ENCODE data around the gene VSX1. TPM values are rescaled to one million over a fixed set of nuclear protein-coding genes. Genes with fewer than 3 reads are reported as not detected.

The VSX1 gene
- total and polyA plus RNA-seq, 4 donors: 0.03 to 0.08 TPM; not detected in 2

DNA sequence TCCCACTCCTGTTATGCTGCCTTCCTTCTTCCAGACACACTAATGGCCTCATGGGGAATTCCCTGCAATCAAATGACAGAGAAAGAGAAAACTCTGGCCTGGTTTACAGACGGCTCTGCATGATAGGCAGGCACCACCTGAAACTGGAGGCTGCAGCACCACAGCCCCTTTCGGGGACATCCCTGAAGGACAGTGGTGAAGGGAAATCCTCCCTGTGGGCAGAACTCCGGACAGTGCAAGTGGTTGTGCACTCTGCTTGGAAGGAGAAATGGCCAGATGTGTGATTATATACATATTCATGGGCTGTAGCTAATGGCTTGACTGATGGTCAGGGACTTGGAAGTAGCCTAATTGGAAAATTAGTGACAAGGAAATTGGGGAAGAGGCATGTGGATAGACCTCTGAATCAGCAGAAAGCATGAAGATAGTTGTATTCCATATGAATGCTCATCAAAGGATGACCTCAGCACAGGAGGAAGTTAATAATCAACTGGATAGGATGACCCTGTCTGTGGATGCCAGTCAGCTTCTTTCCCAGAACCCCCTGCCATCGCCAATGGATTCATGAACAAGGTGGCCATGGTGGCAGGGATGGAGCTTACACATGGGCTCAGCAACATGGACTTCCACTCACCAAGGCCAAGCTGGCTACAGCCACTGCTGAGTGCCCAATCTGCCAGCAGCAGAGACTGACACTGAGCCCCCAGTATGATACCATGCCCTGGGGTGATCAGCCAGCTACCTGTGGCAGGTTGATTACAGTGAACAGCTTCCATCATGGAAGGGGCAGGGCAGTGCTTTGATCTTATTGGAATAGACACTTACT lies 44.5 kb upstream of the VSX1 start:
- no peaks in the 10 kb centered on the region for H3K27me3 ChIP-seq (ENCODE audit: control insufficient read depth in 4 of 4, insufficient read depth in 4 of 4, low read length in 3 of 4)
- WGBS: 84% methylated on average over 4 of the region's 4 CpGs
- no peaks in the 10 kb centered on the region for H3K4me1 ChIP-seq (ENCODE audit: control insufficient read depth in 4 of 4, insufficient read depth in 4 of 4, low read length in 3 of 4)
- H3K9me3 ChIP-seq (ENCODE audit: control insufficient read depth in 4 of 4, low read length in 3 of 4): no peaks in the 10 kb centered on the region
- no peaks in the 10 kb centered on the region for H3K36me3 ChIP-seq (ENCODE audit: control insufficient read depth in 4 of 4, insufficient read depth in 3 of 4, low read depth in 1 of 4, low read length in 3 of 4)
- no peak for DNase-seq (ENCODE audit: low spot score)
- no peak overlapping the region for H3K27ac ChIP-seq (ENCODE audit: low read depth in 1 of 2, low read length in 2 of 2)
- no peak overlapping the region for H3K9ac ChIP-seq (ENCODE audit: low read depth in 1 of 2, low read length in 2 of 2)
- TF ChIP-seq, protein P1, sequence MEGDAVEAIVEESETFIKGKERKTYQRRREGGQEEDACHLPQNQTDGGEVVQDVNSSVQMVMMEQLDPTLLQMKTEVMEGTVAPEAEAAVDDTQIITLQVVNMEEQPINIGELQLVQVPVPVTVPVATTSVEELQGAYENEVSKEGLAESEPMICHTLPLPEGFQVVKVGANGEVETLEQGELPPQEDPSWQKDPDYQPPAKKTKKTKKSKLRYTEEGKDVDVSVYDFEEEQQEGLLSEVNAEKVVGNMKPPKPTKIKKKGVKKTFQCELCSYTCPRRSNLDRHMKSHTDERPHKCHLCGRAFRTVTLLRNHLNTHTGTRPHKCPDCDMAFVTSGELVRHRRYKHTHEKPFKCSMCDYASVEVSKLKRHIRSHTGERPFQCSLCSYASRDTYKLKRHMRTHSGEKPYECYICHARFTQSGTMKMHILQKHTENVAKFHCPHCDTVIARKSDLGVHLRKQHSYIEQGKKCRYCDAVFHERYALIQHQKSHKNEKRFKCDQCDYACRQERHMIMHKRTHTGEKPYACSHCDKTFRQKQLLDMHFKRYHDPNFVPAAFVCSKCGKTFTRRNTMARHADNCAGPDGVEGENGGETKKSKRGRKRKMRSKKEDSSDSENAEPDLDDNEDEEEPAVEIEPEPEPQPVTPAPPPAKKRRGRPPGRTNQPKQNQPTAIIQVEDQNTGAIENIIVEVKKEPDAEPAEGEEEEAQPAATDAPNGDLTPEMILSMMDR (IDR thresholded peaks at IDR 0.05; ENCODE audit: low read depth, low read length, missing input control): no peak
- no peak for TF ChIP-seq RXRA (IDR thresholded peaks at IDR 0.05)
- TF ChIP-seq, protein P2, sequence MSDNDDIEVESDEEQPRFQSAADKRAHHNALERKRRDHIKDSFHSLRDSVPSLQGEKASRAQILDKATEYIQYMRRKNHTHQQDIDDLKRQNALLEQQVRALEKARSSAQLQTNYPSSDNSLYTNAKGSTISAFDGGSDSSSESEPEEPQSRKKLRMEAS (IDR thresholded peaks at IDR 0.05): no peak
- no peak for TF ChIP-seq HNF4A (conservative IDR thresholded peaks at IDR 0.05)
- no peak for TF ChIP-seq TAF1 (conservative IDR thresholded peaks at IDR 0.05)
- no peak for TF ChIP-seq GABPA (IDR thresholded peaks at IDR 0.05 in 1 of 2, conservative IDR thresholded peaks at IDR 0.05 in 1 of 2)
- TF ChIP-seq FOXA2 (IDR thresholded peaks at IDR 0.05): no peak
- TF ChIP-seq, protein P3, sequence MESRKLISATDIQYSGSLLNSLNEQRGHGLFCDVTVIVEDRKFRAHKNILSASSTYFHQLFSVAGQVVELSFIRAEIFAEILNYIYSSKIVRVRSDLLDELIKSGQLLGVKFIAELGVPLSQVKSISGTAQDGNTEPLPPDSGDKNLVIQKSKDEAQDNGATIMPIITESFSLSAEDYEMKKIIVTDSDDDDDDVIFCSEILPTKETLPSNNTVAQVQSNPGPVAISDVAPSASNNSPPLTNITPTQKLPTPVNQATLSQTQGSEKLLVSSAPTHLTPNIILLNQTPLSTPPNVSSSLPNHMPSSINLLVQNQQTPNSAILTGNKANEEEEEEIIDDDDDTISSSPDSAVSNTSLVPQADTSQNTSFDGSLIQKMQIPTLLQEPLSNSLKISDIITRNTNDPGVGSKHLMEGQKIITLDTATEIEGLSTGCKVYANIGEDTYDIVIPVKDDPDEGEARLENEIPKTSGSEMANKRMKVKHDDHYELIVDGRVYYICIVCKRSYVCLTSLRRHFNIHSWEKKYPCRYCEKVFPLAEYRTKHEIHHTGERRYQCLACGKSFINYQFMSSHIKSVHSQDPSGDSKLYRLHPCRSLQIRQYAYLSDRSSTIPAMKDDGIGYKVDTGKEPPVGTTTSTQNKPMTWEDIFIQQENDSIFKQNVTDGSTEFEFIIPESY (IDR thresholded peaks at IDR 0.05): no peak
- TF ChIP-seq, protein P4, sequence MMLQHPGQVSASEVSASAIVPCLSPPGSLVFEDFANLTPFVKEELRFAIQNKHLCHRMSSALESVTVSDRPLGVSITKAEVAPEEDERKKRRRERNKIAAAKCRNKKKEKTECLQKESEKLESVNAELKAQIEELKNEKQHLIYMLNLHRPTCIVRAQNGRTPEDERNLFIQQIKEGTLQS (IDR thresholded peaks at IDR 0.05): no peak
- TF ChIP-seq, protein P5, sequence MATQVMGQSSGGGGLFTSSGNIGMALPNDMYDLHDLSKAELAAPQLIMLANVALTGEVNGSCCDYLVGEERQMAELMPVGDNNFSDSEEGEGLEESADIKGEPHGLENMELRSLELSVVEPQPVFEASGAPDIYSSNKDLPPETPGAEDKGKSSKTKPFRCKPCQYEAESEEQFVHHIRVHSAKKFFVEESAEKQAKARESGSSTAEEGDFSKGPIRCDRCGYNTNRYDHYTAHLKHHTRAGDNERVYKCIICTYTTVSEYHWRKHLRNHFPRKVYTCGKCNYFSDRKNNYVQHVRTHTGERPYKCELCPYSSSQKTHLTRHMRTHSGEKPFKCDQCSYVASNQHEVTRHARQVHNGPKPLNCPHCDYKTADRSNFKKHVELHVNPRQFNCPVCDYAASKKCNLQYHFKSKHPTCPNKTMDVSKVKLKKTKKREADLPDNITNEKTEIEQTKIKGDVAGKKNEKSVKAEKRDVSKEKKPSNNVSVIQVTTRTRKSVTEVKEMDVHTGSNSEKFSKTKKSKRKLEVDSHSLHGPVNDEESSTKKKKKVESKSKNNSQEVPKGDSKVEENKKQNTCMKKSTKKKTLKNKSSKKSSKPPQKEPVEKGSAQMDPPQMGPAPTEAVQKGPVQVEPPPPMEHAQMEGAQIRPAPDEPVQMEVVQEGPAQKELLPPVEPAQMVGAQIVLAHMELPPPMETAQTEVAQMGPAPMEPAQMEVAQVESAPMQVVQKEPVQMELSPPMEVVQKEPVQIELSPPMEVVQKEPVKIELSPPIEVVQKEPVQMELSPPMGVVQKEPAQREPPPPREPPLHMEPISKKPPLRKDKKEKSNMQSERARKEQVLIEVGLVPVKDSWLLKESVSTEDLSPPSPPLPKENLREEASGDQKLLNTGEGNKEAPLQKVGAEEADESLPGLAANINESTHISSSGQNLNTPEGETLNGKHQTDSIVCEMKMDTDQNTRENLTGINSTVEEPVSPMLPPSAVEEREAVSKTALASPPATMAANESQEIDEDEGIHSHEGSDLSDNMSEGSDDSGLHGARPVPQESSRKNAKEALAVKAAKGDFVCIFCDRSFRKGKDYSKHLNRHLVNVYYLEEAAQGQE (IDR thresholded peaks at IDR 0.05): no peak
- no peak for TF ChIP-seq FOXA1 (IDR thresholded peaks at IDR 0.05)
- TF ChIP-seq SP1 (IDR thresholded peaks at IDR 0.05): no peak
- TF ChIP-seq JUND (IDR thresholded peaks at IDR 0.05): no peak
- no peak for TF ChIP-seq RAD21 (IDR thresholded peaks at IDR 0.05)
- TF ChIP-seq EGR1 (IDR thresholded peaks at IDR 0.05; ENCODE audit: low read depth in 2 of 2): no peak
- no peak for TF ChIP-seq YY1 (IDR thresholded peaks at IDR 0.05)
- no peak overlapping the region for H3K4me3 ChIP-seq (ENCODE audit: low read depth in 1 of 3, low read length in 3 of 3)
